Measurements from ENCODE around the gene DCLK2. TPM values are rescaled to one million over a fixed set of nuclear protein-coding genes. Genes with fewer than 3 reads are reported as not detected.

The DCLK2 gene
- total RNA-seq, 1 donor from 2014 or later = 0.40 TPM

DNA sequence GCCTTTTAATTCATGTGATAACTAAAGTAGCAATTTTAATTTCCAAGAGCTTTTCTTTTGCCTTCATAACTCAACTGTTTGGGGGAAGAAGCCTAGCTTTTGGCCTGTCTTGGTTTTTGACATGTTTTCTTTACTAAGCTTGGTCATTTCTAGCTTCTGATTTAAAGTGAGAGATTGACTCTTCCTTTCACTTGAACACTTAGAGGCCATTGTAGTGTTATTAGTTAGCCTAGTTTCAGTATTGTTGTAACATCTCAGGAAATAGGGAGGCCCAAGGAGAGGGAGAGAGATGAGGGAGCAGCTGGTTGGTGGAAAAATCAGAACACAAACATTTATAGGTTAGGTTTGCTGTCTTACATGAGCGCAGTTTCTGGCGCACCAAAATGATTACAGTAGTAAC lies 44.8 kb downstream of the DCLK2 start:
- ATAC-seq = no peak

DNA sequence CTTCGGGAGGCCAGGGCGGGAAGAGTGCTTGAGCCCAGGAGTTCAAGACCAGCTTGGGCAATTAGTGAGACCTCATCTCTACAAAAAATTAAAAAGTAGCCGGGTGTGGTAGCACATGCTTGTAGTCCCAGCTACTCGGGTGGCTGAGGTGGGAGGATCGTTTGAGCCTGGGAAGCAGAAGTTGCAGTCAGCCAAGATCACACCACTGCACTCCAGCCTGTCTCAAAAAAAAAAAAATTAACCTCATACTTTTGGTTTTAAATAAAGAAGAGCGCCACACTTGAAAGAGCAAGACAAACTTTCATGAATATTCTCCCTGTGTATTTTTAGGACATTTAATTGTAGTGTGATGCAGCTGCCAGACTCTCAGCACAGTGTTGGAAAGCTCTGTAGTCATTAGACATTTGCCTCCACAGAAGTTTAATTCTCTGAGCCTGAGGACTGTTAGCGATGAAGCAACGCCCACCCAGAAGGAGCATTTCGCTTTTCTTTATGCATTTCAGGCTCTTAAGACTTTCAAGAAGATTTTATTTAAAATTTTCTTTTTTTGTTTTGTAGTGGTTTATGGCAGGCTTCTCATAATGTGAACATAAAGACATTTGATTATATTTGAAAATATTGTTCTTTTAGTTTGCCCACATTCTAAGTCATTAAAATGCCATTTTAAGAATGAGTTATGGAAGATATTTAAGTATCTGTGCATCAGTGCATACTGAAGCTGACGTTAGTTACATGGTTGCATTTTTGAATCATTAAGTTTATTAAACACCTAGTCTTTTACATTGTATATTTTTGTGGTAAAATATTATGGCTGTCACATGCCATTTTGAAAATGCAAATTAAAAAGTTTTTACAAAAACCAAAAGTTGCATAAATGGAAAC lies 45.8 kb downstream of the DCLK2 start:
- no peak for ATAC-seq

DNA sequence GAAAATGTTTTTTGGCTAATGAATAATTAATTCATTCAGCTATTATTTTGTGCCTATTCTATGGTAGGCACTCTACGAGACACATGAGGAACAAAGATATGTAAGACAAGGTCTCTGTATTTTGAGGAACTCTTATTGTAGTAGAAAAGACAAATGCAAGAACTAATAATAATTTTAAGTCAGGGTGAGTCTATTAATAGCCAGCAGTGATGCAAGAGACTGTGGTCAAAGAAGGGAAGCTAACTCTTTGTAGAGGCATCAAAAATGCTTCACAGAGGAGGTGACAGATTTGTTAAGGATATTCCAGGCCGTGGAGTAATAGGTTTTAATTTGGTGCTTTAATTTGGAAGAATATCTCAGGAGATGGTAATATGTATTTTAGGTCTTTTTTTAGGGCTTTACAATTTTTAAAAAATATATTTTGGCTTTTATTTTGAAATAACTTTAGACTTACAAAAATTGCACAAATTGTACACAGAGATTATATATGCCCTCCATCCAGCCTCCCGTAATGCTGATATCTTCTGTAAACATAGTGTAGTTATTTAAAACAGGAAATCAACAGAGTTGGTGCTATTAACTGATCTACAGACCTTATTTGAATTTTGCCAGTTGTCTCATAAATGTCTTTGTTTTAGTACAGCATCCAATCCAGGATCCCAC lies 48.1 kb downstream of the DCLK2 start:
- ATAC-seq = no peak

DNA sequence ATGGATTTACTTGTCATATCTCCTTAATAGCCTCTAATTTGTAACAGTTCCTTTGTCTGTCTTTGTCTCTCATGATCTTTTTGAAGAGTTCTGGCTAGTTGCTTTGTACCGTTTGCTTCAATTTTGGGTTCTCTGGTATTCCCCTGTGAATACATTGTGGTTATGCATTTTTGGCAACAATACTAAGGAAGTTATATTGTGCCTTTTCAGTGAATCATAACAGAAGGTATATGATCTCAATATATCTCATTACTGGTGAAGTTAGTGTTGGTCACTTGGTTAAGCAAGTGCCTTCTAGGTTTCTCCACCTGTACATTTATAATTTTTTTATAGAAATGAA lies 48.6 kb downstream of the DCLK2 start:
- ATAC-seq = no peak

GRCh38 chr4:150127757-150128156 lies 49.5 kb downstream of the DCLK2 start:
- no peak for ATAC-seq

- no peak for ATAC-seq
These were observed 52.7 kb downstream of the DCLK2 start for GRCh38 chr4:150130933-150131332.

DNA sequence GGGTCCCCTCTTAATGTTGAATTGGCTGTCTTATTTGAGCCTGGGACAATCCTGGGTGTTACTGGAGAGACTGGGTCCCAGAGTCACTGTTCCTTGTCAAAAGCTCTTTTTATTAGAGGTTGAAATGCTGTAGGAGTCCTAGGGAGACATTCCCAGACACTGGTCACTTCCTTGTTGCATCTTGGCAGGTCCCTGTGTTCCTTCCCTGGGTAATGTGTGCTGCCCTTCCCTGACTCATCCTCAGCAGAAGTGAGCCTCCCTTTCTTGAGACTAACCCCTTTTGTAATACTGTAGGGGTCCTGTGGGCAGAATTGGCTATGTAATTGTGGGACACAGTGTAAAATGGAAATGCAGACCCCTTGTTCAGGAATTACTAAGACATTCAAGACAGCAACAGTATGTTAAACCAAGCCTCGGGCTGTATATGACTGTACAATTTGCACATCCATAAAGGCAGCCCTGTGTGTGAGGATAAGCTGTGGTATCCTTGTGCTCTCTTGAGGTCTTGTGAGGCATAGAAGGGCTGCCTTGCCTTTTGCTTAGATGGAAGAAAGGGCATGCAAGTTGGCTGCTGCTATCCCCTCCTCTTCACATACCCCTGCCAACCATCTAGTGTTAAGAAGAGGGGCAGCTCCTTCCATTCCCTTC lies 53.5 kb downstream of the DCLK2 start:
- ATAC-seq = no peak

GRCh38 chr4:150133605-150134004 lies 55.4 kb downstream of the DCLK2 start:
- ATAC-seq = no peak

DNA sequence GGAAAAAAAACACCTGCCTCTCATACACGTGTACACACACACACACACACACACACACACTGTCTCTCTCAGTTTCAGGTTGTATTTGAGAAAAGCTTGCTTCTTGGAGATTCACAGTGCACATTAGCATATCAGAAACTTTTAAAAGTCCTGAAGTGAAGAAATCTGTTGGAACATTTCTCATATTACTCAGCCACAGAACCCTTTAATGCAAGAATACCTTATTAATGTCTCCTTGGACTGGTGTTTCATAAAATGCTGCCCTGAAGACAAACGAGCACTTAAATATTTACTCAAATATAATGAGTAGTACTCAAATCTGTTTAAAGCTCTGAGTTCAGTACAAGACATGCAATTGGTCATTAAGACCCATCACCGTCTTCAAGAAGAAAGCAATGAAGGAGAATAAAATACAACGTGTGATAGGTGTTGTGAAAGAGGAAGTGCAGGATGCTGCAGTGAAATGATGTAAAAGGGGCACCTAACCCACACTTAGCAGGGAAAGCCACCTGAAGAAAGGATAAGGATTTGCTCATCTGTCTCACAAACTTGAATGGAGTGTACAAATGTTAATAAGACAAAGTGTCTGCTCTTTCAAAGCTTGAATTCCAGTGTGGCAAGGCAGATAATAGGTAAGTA lies 57.0 kb downstream of the DCLK2 start:
- ATAC-seq = no peak

- ATAC-seq = no peak
These were observed 57.8 kb downstream of the DCLK2 start for GRCh38 chr4:150136036-150136435.

GRCh38 chr4:150136481-150136880 lies 58.2 kb downstream of the DCLK2 start:
- no peak for ATAC-seq

- no peak for ATAC-seq
These were observed 61.1 kb downstream of the DCLK2 start for GRCh38 chr4:150139297-150139865.

DNA sequence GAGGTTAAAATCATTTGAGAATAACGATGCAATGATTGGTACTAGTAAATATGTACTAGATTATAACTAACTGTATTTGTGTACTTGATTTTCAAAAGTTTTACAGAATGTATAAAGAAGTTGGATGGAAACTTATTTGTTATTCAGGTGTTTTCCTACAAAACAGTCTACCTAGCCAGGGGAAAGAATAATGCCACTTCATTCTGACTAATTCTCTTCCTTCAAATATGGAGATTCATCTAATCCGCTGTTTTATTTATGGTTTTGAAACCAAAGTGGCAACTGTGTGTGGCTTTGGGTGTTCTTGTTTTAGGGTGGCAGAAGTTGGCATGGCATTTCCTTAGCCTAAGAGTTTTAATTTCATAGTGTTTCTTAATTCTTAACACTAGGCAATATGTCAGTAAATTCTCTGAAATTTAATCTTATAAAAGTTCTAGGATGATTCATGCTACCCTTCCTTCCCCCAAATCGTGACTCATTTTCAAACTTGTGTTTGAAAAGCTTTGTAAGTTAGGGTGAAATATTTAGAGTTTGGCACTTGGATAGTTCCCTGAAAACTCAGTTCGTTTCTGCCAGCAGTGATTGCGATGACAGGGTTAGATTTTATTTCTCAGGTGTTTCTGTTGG lies 62.6 kb downstream of the DCLK2 start:
- ATAC-seq = peak; percentile 33

DNA sequence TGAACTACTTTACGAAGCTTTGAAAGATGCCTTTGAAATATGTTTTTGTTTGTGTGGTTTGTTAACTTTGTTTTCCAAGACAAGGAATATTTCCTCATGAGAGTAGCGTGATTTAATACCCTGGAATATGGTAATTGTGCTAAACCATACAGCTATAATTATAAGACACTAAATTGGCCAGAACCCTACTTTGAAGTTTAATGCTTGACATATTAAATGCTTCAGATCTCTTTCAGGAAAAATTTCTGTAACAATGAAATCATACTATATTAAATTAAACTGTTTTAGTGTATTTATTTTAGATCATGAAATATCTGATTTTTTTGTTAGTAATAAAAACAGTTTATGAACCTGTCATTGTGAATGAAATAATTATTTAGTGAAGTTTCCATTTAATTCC lies 63.5 kb downstream of the DCLK2 start:
- no peak for ATAC-seq

- no peak for ATAC-seq
These were observed 64.6 kb downstream of the DCLK2 start for GRCh38 chr4:150142831-150143230.

GRCh38 chr4:150145090-150145945 lies 67.1 kb downstream of the DCLK2 start:
- no peak for ATAC-seq

GRCh38 chr4:150145946-150146340 lies 67.7 kb downstream of the DCLK2 start:
- ATAC-seq = no peak

GRCh38 chr4:150149381-150149780 lies 71.1 kb downstream of the DCLK2 start:
- no peak for ATAC-seq

GRCh38 chr4:150150629-150151062 lies 72.4 kb downstream of the DCLK2 start:
- no peak for ATAC-seq

DNA sequence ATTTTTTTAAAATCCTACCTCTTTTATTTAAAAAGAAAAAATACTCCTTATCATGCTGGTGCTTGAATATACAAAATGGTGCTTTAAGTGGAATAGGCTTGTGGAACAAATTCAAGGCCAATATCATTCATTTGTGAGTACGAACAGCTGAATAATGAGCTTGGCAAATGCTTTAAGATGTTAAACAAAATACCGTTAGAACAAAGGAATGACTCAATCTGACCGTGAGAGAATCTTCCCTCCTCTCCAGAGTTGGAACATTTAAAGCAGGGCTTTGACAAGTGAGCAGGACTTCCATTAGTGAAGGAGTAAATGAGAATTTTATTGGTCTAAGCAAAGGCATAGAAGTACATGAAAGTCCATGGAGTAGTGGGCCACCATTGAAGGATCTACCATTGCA lies 74.5 kb downstream of the DCLK2 start:
- ATAC-seq = no peak

- no peak for ATAC-seq
These were observed 77.1 kb downstream of the DCLK2 start for GRCh38 chr4:150155391-150155790.
